K562 (cell line): Measurements from ENCODE around the gene ZSCAN29. TPM values are rescaled to one million over a fixed set of nuclear protein-coding genes. Genes with fewer than 3 reads are reported as not detected.

Experiments
- DMBX1 ChIP-seq: fragments of 250-450 bp; sonication (Bioruptor Pico); IDR thresholded peaks from 2 replicates; pipeline ENCODE4 v1.8.0; 2022; ENCODE audit warnings: inconsistent platforms, mild to moderate bottlenecking, moderate library complexity, borderline replicate concordance
- ELK1 ChIP-seq: sonication (generic); formaldehyde crosslinking; IDR thresholded peaks from 2 replicates; pipeline ENCODE4 v1.8.1; 2022; ENCODE audit warnings: missing genetic modification reagents
- FOXO4 ChIP-seq: fragments of 450-650 bp; formaldehyde crosslinking; IDR thresholded peaks from 2 replicates; pipeline ENCODE4 v1.4.0; 2020; ENCODE audit warnings: mild to moderate bottlenecking, moderate library complexity
- FOXP1 ChIP-seq: sonication (generic); formaldehyde crosslinking; IDR thresholded peaks from 2 replicates; pipeline ENCODE4 v1.8.0; 2022; ENCODE audit warnings: mild to moderate bottlenecking, missing genetic modification reagents
- KLF13 ChIP-seq: fragments of 450-650 bp; IDR thresholded peaks from 2 replicates; pipeline ENCODE4 v1.6.1; 2016; ENCODE audit warnings: missing genetic modification characterization, low read depth, mild to moderate bottlenecking, missing compliant biosample characterization, moderate library complexity, borderline replicate concordance
- LARP7 ChIP-seq: fragments of 450-650 bp; IDR thresholded peaks from 2 replicates; pipeline ENCODE4 v1.6.1; 2016
- LEF1 ChIP-seq: fragments of 450-650 bp; IDR thresholded peaks from 2 replicates; pipeline ENCODE4 v1.6.1; 2016; ENCODE audit warnings: mild to moderate bottlenecking
- MECOM ChIP-seq: fragments of 250-450 bp; sonication (Bioruptor Pico); IDR thresholded peaks from 2 replicates; pipeline ENCODE4 v1.8.0; 2022; ENCODE audit warnings: inconsistent platforms
- MEIS2 ChIP-seq: fragments of 450-650 bp; IDR thresholded peaks from 2 replicates; pipeline ENCODE4 v1.6.1; 2014; ENCODE audit warnings: mild to moderate bottlenecking; ENCODE audit not compliant: partially characterized antibody
- MTA3 ChIP-seq: fragments of 450-650 bp; formaldehyde crosslinking; IDR thresholded peaks from 2 replicates; pipeline ENCODE4 v1.6.1; 2017; ENCODE audit warnings: mild to moderate bottlenecking, borderline replicate concordance
- POLR2B ChIP-seq: fragments of 450-650 bp; IDR thresholded peaks from 2 replicates; pipeline ENCODE4 v1.6.1; 2018; ENCODE audit warnings: low read depth; ENCODE audit not compliant: partially characterized antibody
- POU5F1 ChIP-seq: fragments of 150-350 bp; IDR thresholded peaks from 2 replicates; pipeline ENCODE4 v1.6.1; 2014; ENCODE audit warnings: borderline replicate concordance, low read length, low read depth, mild to moderate bottlenecking; ENCODE audit not compliant: partially characterized antibody
- SETDB1 ChIP-seq: IDR thresholded peaks from one replicate; pipeline ENCODE4 v1.6.1; 2012; ENCODE audit warnings: low read length, control low read depth, inconsistent platforms
- STAG1 ChIP-seq: sonication (generic); formaldehyde crosslinking; IDR thresholded peaks from 2 replicates; pipeline ENCODE4 v1.5.0; 2020; ENCODE audit warnings: missing genetic modification reagents, borderline replicate concordance
- STAT6 ChIP-seq: sonication (generic); formaldehyde crosslinking; IDR thresholded peaks from 2 replicates; pipeline ENCODE4 v1.8.1; 2023; ENCODE audit warnings: mild to moderate bottlenecking, missing genetic modification reagents
- THRAP3 ChIP-seq: fragments of 450-650 bp; IDR thresholded peaks from 2 replicates; pipeline ENCODE4 v1.6.1; 2016; ENCODE audit warnings: mild to moderate bottlenecking, inconsistent platforms, borderline replicate concordance
- ZNF316 ChIP-seq: fragments of 450-650 bp; IDR thresholded peaks from 2 replicates; pipeline ENCODE4 v1.6.1; 2016
- ZNF551 ChIP-seq: fragments of 250-450 bp; sonication (Bioruptor Pico); IDR thresholded peaks from 2 replicates; pipeline ENCODE4 v1.5.0; 2021; ENCODE audit warnings: mild to moderate bottlenecking, moderate library complexity
- ZNF57 ChIP-seq: fragments of 450-650 bp; formaldehyde crosslinking; IDR thresholded peaks from 2 replicates; pipeline ENCODE4 v1.4.0; 2020; ENCODE audit warnings: mild to moderate bottlenecking, moderate library complexity
- ZNF699 ChIP-seq: fragments of 250-450 bp; sonication (Bioruptor Pico); IDR thresholded peaks from 2 replicates; pipeline ENCODE4 v1.8.0; 2021; ENCODE audit warnings: mild to moderate bottlenecking, moderate library complexity; ENCODE audit not compliant: insufficient replicate concordance
- polyA plus RNA-seq, 8 experiments: library from polyadenylated mRNA; depleted of rRNA in 4 of 8; stranded (reverse) in 5 of 8; unstranded in 3 of 8; fragments of >200 nt; fragmentation: Nextera tagmentation in 2 of 8; fragmentation: Illumina TruSeq in 1 of 8; extraction: Ambion mirVana in 2 of 8; extraction: Trizol in 1 of 8; gene quantifications; 2 replicates each; pipeline versions ENCODE4 v1.2.1 to v1.2.3, GENCODE V29; 2011 to 2014; ENCODE audit warnings: inconsistent platforms in 1 of 8, missing spikeins in 1 of 8
- total RNA-seq, 7 experiments: library from RNA; depleted of rRNA in 6 of 7; stranded (reverse); fragments of >200 nt in 6 of 7; fragmentation: Illumina TruSeq in 2 of 7; extraction: Trizol in 2 of 7; gene quantifications; 2 replicates each; pipeline versions ENCODE4 v1.2.1 to v1.2.3, GENCODE V29; 2011 to 2021; ENCODE audit warnings: low replicate concordance in 1 of 7
- TF ChIP-seq, protein P1 (sequence below): fragments of 450-650 bp; IDR thresholded peaks from 2 replicates; pipeline ENCODE4 v1.6.1; 2016; ENCODE audit warnings: low read depth, mild to moderate bottlenecking, moderate library complexity
- TF ChIP-seq, protein P2 (sequence below): sonication (generic); formaldehyde crosslinking; IDR thresholded peaks from 2 replicates; pipeline ENCODE4 v1.9.0; 2022; ENCODE audit warnings: mild to moderate bottlenecking, missing genetic modification reagents

ZSCAN29 gene
- total and polyA plus RNA-seq, 9 of the 15 experiments (the other 6 are each of a cell fraction or from before 2014, with no cell fraction given), result 2.5 to 28.6 (median 19.7) TPM

DNA sequence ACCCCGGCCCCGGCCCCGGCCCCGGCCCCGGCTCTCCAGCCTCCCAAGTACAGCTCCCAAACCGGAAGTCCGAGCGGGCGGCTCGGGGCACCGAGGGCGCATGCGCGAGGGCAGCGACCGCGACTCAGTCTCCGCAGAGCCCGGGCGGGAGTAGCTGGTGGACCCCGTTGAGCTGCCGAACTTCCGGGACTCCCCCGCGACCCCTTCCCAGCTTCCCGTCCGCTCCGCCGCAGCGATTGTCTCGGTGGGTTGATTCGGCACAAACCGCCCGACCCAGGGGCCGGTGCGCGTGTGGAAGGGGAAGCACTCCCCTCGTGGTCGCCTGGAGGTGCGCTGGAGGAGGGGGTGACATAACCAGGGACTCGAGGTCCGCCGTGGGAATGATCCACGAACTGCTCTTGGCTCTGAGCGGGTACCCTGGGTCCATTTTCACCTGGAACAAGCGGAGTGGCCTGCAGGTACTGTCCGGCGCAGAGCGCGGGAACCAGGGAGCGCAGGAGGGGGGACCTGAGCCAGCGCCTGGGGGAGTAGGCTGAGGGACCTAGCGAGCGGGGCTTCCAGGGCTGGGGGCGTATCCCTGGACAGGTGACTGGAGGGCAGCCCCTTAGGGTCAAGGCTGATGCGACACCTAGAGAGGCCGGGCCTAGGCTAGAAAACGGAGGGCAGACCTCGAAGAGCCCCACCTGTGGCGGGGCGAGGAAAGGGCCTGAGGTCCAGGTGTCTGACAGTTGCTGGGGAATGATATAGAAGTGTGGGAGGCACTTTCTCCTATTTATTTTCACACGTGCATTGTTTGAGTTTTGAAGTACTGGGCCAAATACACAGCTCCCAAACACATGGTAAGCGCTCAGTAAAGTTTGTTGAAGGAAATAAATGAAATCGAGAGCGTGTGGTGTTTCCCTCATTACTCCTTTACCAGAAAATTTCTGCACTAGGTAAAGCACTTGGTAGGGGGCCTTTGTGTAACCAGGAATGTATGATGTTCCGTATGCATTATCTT, at the start of gene ZSCAN29, which contains the start of gene TUBGCP4 (continued):
- TF ChIP-seq SETDB1 (no peak), ZNF57 (CRISPR knock-in tag) (no peak), MECOM (no peak), STAG1 (CRISPR knock-in tag) (no peak), DMBX1 (CRISPR knock-in tag) (no peak), ZNF316 (no peak), LEF1 (no peak), FOXP1 (CRISPR knock-in tag) (no peak; the same call in 1 of the 2 replicates), ZNF551 (CRISPR knock-in tag) (no peak), MTA3 (peak; percentile 61; the same call in 1 of the 2 replicates), STAT6 (CRISPR knock-in tag) (no peak), THRAP3 (no peak), POU5F1 (no peak), LARP7 (peak; percentile 16; the same call in 1 of the 2 replicates), MEIS2 (peak; percentile 33), POLR2B (peak; percentile 75), ZNF699 (CRISPR knock-in tag) (no peak), KLF13 (tag) (0 out of 2 replicates have a peak, but pooled peaks have one; percentile 14), ELK1 (CRISPR knock-in tag) (no peak), FOXO4 (CRISPR knock-in tag) (no peak)
- TF ChIP-seq, protein P1, sequence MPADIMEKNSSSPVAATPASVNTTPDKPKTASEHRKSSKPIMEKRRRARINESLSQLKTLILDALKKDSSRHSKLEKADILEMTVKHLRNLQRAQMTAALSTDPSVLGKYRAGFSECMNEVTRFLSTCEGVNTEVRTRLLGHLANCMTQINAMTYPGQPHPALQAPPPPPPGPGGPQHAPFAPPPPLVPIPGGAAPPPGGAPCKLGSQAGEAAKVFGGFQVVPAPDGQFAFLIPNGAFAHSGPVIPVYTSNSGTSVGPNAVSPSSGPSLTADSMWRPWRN, result no peak
- TF ChIP-seq, protein P2, sequence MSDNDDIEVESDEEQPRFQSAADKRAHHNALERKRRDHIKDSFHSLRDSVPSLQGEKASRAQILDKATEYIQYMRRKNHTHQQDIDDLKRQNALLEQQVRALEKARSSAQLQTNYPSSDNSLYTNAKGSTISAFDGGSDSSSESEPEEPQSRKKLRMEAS (CRISPR knock-in tag), result peak; percentile 90
